Measurements from ENCODE around the gene MAP3K9.

GRCh38 chr14:70771781-70772212 is 37.5 kb downstream of the MAP3K9 start:
- no peak for TF ChIP-seq CTCF (IDR thresholded peaks at IDR 0.05; ENCODE audit: insufficient read depth, low read length)
- TF ChIP-seq POLR2AphosphoS5 (IDR thresholded peaks at IDR 0.05; ENCODE audit: low read depth) = no peak
- TF ChIP-seq SPI1 (IDR thresholded peaks at IDR 0.05; ENCODE audit: borderline replicate concordance, low read depth) = no peak
- TF ChIP-seq GABPA (IDR thresholded peaks at IDR 0.05; ENCODE audit: low read depth) = no peak

All from HL-60 (cell line).